Ovary (tissue), 9 donors: ENCODE results near the gene RGS3. TPM values are rescaled to one million over a fixed set of nuclear protein-coding genes. Genes with fewer than 3 reads are reported as not detected.
A peak's percentile ranks its signal among the peaks of the same experiment; 100 is the strongest.

Experiments used
- DNase-seq, 5 donors: peaks; one replicate each; pipeline ENCODE4 v3.0.0-alpha.2; 2019 to 2020
- H3K27ac ChIP-seq, 2 donors: fragments of 200-600 bp; one replicate each; pipeline versions ENCODE4 v1.5.1 to v1.8.0; 2019 to 2022
- H3K27me3 ChIP-seq: fragments of 200-600 bp; one replicate; pipeline ENCODE4 v1.8.0; 2022
- H3K36me3 ChIP-seq: fragments of 200-600 bp; sonication (generic); one replicate; pipeline ENCODE4 v1.5.1; 2019
- H3K4me1 ChIP-seq: one replicate; pipeline ENCODE4 v1.8.1; 2013; ENCODE audit warnings: mild to moderate bottlenecking, moderate library complexity; ENCODE audit not compliant: insufficient read depth
- H3K4me3 ChIP-seq: fragments of 200-600 bp; sonication (generic); one replicate; pipeline ENCODE4 v1.5.1; 2017
- H3K9me3 ChIP-seq, 2 donors: fragments of 200-600 bp in 1 of 2; sonication (generic) in 1 of 2; one replicate each; pipeline versions ENCODE4 v1.5.1 to v1.8.1; 2013 to 2019; ENCODE audit warnings: mild to moderate bottlenecking in 1 of 2, moderate library complexity in 1 of 2
- CTCF ChIP-seq, 3 donors: fragments of 450-650 bp in 2 of 3; fragments of 200-600 bp in 1 of 3; IDR thresholded peaks; one replicate each; pipeline versions ENCODE4 v1.5.1 to v1.8.0; 2016 to 2022; ENCODE audit warnings: antibody characterized with exemption in 3 of 3, mild to moderate bottlenecking in 1 of 3
- EP300 ChIP-seq: sonication (generic); formaldehyde crosslinking; IDR thresholded peaks from one replicate; pipeline ENCODE4 v1.6.1; 2017; ENCODE audit warnings: antibody characterized with exemption
- POLR2A ChIP-seq: fragments of 450-650 bp; IDR thresholded peaks from one replicate; pipeline ENCODE4 v1.6.1; 2017; ENCODE audit warnings: antibody characterized with exemption, mild to moderate bottlenecking, moderate library complexity
- WGBS, 3 donors: extraction: QIAGEN DNeasy Blood & Tissue Kit in 1 of 3; methylation state at CpG; one replicate each; pipeline versions ENCODE4 v1.1.5 to v1.1.7; 2013 to 2017; 5-methylcytosine and 5-hydroxymethylcytosine counted together
- intact Hi-C, 4 donors: fragments of 100-400 bp; cut with DNase I; formaldehyde crosslinking; loops; one replicate each; pipeline versions ENCODE4 v1.11.0 to v1.15.1; 2022 to 2023
- polyA plus RNA-seq, 2 donors: library from polyadenylated mRNA; stranded (reverse); fragments of 200-250 nt in 1 of 2; fragments of 350-450 nt in 1 of 2; fragmentation: Illumina TruSeq in 1 of 2; extraction: RNeasy Lipid Tissue Mini Kit (QIAGEN cat#74804) in 1 of 2; gene quantifications; one replicate each; pipeline ENCODE4 v1.2.3, GENCODE V29; 2013 to 2014
- total RNA-seq, 7 donors: library from RNA; depleted of rRNA in 2 of 7; stranded (reverse); fragments of >200 nt in 2 of 7; fragmentation: NEBNext Ultra II Directional in 3 of 7; extraction: Animal tissue kit (Norgen Biotek cat#: 25700) in 3 of 7; gene quantifications; one replicate each; pipeline versions ENCODE4 v1.1.0 to v1.2.4, GENCODE V29; 2016 to 2023
- donor health status: DM: no; HTN: no; CAD: no; lungs with moderate emphysema.
- donor health status: DM: no; HTN: no; CAD: no.
- donor health status: Bipolar disorder and iron deficiency.
- donor health status: DM: yes; HTN: yes; CAD: no.
- donor health status: DM: no; HTN: no; CAD: no.
- donor health status: DM: yes; HTN: yes; CAD: no.

RGS3 gene
- total and polyA plus RNA-seq, 9 donors, result 6.1 to 49.3 (median 15.4) TPM

- peaks cover 14% of the 10 kb centered on the region for H3K4me1 ChIP-seq
- no peak overlapping the region for H3K27ac ChIP-seq
- intact Hi-C loops, result no loop called here
- DNase-seq, result peak in 1 of 5 donors; percentile 25
- TF ChIP-seq CTCF (IDR thresholded peaks at IDR 0.05), result no peak
- no peak for TF ChIP-seq EP300
- no peak for TF ChIP-seq POLR2A
- H3K27me3 ChIP-seq, result no peaks in the 10 kb centered on the region
- no peaks in the 10 kb centered on the region for H3K36me3 ChIP-seq
- WGBS, 3 donors, result 91 to 96% (median 92%) methylated on average over 5 of the region's 5 CpGs
- no peak overlapping the region for H3K4me3 ChIP-seq
- no peaks in the 10 kb centered on the region for H3K9me3 ChIP-seq
Measured at GRCh38 chr9:113538131-113538530, 74.6 kb downstream of the RGS3 start.

DNA sequence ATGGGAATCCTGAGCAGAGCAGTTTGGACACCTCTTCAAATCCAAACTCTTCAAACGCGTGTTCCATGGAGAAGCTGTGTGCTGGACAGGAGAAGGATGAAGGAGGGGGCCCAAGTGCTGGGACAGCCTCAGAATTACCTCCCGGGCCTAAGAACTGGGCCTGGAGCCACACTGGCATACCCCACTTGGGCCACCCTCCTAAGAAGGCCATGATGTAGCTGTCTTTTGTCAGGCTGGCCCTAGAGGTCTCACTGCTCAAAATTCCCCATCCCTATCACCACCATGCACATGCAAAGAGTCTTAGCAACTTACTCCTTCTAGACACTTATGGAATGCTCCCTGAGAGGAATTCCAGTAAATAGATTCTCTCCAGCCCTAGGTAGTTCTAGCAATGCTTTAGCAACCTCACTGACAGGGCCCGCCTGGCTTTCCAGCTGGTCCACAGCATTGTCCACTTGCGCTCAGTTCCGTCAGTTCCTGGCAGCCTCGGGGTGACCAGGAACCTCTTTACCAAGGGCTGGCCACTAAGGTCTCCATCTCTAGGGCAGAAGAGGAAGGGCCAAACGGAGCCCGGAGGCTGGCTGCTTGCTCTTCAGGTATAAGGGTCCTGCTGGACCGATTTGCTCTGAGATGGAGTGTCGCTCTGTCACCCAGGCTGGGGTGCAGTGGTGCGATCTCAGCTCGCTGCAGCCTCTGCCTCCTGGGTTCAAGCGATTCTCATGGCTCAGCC lies 75.3 kb downstream of the RGS3 start:
- DNase-seq, result peak in 1 of 5 donors; percentile 17
- H3K4me3 ChIP-seq, result no peak overlapping the region
- TF ChIP-seq CTCF (IDR thresholded peaks at IDR 0.05) (no peak), POLR2A (no peak), EP300 (no peak)
- no peaks in the 10 kb centered on the region for H3K9me3 ChIP-seq
- intact Hi-C loops, result no loop called here
- peaks cover 14% of the 10 kb centered on the region for H3K4me1 ChIP-seq
- H3K36me3 ChIP-seq, result no peaks in the 10 kb centered on the region
- no peaks in the 10 kb centered on the region for H3K27me3 ChIP-seq
- H3K27ac ChIP-seq, result no peak overlapping the region
- WGBS, 3 donors, result 90 to 98% (median 96%) methylated on average over 14 of the region's 14 CpGs

DNA sequence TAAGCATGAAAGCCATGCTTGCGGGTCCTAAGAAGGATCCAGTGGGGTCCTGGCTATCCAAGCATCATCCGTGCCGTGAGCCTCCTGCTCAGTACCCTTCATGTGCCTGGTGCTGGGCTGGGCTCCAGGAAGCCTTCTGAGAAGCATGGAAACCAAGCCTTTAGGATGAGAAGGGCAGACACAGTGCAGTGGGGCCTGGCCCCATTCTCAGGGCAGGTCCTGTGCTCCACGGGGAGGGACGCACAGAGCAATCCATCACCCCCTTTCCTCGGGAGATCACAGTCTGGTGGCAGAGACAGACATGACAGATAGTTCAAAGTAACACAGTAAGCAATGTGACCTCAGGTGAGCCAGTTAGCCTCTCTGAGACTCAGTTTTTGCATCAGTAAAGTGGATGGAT lies 76.9 kb downstream of the RGS3 start:
- Histone ChIP-seq H3K27ac (no peak overlapping the region), H3K4me1 (peaks cover 14% of the 10 kb centered on the region)
- DNase-seq, result peak in 1 of 5 donors; percentile 25

GRCh38 chr9:113541019-113541900 lies 77.7 kb downstream of the RGS3 start:
- H3K4me1 ChIP-seq, result peaks cover 7% of the 10 kb centered on the region
- 67 to 74% (median 71%) methylated on average over 12 of the region's 12 CpGs for WGBS, 3 donors
- DNase-seq, result peak in 1 of 5 donors; percentile 32
- no peaks in the 10 kb centered on the region for H3K27me3 ChIP-seq
- no peaks in the 10 kb centered on the region for H3K9me3 ChIP-seq
- TF ChIP-seq EP300 (no peak), CTCF (IDR thresholded peaks at IDR 0.05) (no peak), POLR2A (no peak)
- intact Hi-C loops, result no loop called here
- no peaks in the 10 kb centered on the region for H3K36me3 ChIP-seq
- H3K4me3 ChIP-seq, result no peak overlapping the region
- H3K27ac ChIP-seq, result no peak overlapping the region

More for the DNA sequence above, 76.9 kb downstream of the RGS3 start:
- intact Hi-C loops, result no loop called here
- Histone ChIP-seq H3K36me3 (no peaks in the 10 kb centered on the region), H3K9me3 (no peaks in the 10 kb centered on the region), H3K27me3 (no peaks in the 10 kb centered on the region), H3K4me3 (no peak overlapping the region)
- TF ChIP-seq EP300, result no peak
- 90 to 96% (median 90%) methylated on average over 6 of the region's 6 CpGs for WGBS, 3 donors
